Heart left ventricle (tissue), 16 donors: ENCODE measurements around the gene CCDC191. TPM values are rescaled to one million over a fixed set of nuclear protein-coding genes. Genes with fewer than 3 reads are reported as not detected.

Experiments used
- ATAC-seq, 4 donors: fragments of 200-7000 bp; cut with Tn5 transposase; one replicate each; pipeline ENCODE4 v1.9.1; 2020 to 2022; ENCODE audit warnings: moderate library complexity in 4 of 4, mild to moderate bottlenecking in 3 of 4, moderate number of reproducible peaks in 1 of 4
- DNase-seq, 5 donors: peaks; one replicate each; pipeline ENCODE4 v3.0.0-alpha.2; 2020
- H3K27ac ChIP-seq, 12 donors: fragments of 200-600 bp; sonication (generic) in 4 of 12; one replicate each; pipeline versions ENCODE4 v1.5.0 to v1.8.0; 2016 to 2022; ENCODE audit warnings: mild to moderate bottlenecking in 2 of 12
- H3K27me3 ChIP-seq, 9 donors: fragments of 200-600 bp; sonication (generic) in 2 of 9; one replicate each; pipeline versions ENCODE4 v1.5.1 to v1.8.0; 2016 to 2022; ENCODE audit warnings: mild to moderate bottlenecking in 3 of 9
- H3K36me3 ChIP-seq, 9 donors: fragments of 200-600 bp; sonication (generic) in 2 of 9; one replicate each; pipeline versions ENCODE4 v1.5.0 to v1.8.0; 2018 to 2022; ENCODE audit warnings: mild to moderate bottlenecking in 2 of 9
- H3K4me1 ChIP-seq, 12 donors: fragments of 200-600 bp; sonication (generic) in 4 of 12; one replicate each; pipeline versions ENCODE4 v1.5.0 to v1.8.0; 2016 to 2022; ENCODE audit warnings: mild to moderate bottlenecking in 3 of 12
- H3K4me3 ChIP-seq, 12 donors: fragments of 200-600 bp; sonication (generic) in 4 of 12; one replicate each; pipeline versions ENCODE4 v1.5.0 to v1.8.0; 2017 to 2022; ENCODE audit warnings: mild to moderate bottlenecking in 9 of 12, moderate library complexity in 4 of 12
- H3K9me3 ChIP-seq, 12 donors: fragments of 200-600 bp; sonication (generic) in 4 of 12; one replicate each; pipeline versions ENCODE4 v1.5.0 to v1.8.0; 2016 to 2022; ENCODE audit warnings: mild to moderate bottlenecking in 1 of 12
- POLR2A ChIP-seq, 2 donors: fragments of 450-650 bp; IDR thresholded peaks; one replicate each; pipeline ENCODE4 v1.6.1; 2017; ENCODE audit warnings: antibody characterized with exemption in 2 of 2, mild to moderate bottlenecking in 2 of 2, moderate library complexity in 2 of 2
- whole genome bisulfite sequencing, 4 donors: extraction: QIAGEN DNeasy Blood & Tissue Kit in 2 of 4; methylation state at CpG; one replicate each; pipeline versions ENCODE4 v1.1.5 to v1.1.7; 2013 to 2018; 5-methylcytosine and 5-hydroxymethylcytosine counted together
- intact Hi-C, 10 donors: fragments of 100-400 bp; cut with DNase I; formaldehyde crosslinking; loops; one replicate each; pipeline versions ENCODE4 v1.11.1 to v1.14.2; 2022
- polyA plus RNA-seq, 2 donors: library from polyadenylated mRNA; stranded (reverse); fragments of 200-250 nt; gene quantifications; one replicate each; pipeline ENCODE4 v1.2.3, GENCODE V29; 2013
- total RNA-seq, 9 donors: library from RNA; depleted of rRNA in 2 of 9; stranded (reverse); fragments of >200 nt in 2 of 9; fragmentation: NEBNext Ultra II Directional in 3 of 9; extraction: Animal tissue kit (Norgen Biotek cat#: 25700) in 3 of 9; gene quantifications; one replicate each; pipeline versions ENCODE4 v1.1.0 to v1.2.4, GENCODE V29; 2016 to 2023
- TF ChIP-seq, protein P1 (sequence below), 12 donors: fragments of 200-600 bp; sonication (generic) in 4 of 12; IDR thresholded peaks; one replicate each; pipeline versions ENCODE4 v1.5.0 to v1.8.0; 2018 to 2022; ENCODE audit warnings: antibody characterized with exemption in 12 of 12, mild to moderate bottlenecking in 5 of 12
- donor health status: ischemic (EF 13 %, LVEDD 7.1; RV severe dilation, severe dysfunction).
- donor health status: healthy with polysubstance abuse.
- donor health status: DM: no; HTN: yes; CAD: no.
- donor health status: DM: no; HTN: no; CAD: no.
- donor health status: ischemic (EF 25% LVEDD 6.9; RV normal size, moderate dysfunction).
- donor health status: ischemic (EF 25% LVEDD 5.7; RV mildly dilated, moderate dysfunction).
- donor health status: healthy.
- donor health status: DM: yes; HTN: yes; CAD: no.
- donor health status: ischemic (EF 35%, LVEDD 5.7; RV mildly dilated, moderate dysfunction).
- donor health status: nonischemic (EF 11% LVEDD 7.7; RV severe dilation, severe dysfunction).
- donor health status: DM: yes; HTN: yes; CAD: no.
- donor health status: PGD.
- donor health status: ischemic (EF 29% LVEDD 5.4; RV normal size, mild dysfunction).
- donor health status: nonischemic (EF 23%, LVEDD 6.1; RV moderate dilation, normal function).

CCDC191 gene
- total and polyA plus RNA-seq, 11 donors = 0.38 to 3.2 (median 1.0) TPM

DNA sequence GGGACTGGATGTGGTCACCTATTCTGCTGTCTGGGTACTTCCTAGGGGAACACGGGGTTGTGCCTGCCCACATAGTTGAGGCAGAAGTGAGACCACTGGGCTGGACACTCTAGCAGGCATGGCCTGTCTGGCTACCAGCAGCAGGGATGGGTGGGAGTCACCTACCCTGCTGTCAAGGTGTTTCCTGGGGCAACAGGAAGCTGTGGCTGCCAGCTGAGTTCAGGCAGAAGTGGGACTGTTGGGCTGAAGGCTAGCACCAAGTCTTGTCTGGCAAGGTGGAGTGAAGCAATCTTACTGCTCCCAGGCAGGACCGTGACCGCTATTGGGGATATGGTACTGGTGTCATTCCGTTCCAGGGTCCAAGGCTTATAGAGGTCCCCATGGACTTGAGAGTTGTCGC lies 128.8 kb downstream of the CCDC191 start:
- peaks cover 0 to 22% (median 5%) of the 10 kb centered on the region in 12 donors for H3K9me3 ChIP-seq
- ATAC-seq (no peak), DNase-seq (no peak)
- no peak overlapping the region for H3K4me3 ChIP-seq
- no peaks in the 10 kb centered on the region for H3K27me3 ChIP-seq
- 78 to 94% (median 88%) methylated on average over 4 to 5 of the region's 5 CpGs for WGBS, 4 donors
- H3K4me1 ChIP-seq = no peaks in the 10 kb centered on the region
- H3K36me3 ChIP-seq = no peaks in the 10 kb centered on the region
- H3K27ac ChIP-seq = no peak overlapping the region
- intact Hi-C loops = no loop called here
- TF ChIP-seq POLR2A (IDR thresholded peaks at IDR 0.05) = no peak
- TF ChIP-seq, protein P1, sequence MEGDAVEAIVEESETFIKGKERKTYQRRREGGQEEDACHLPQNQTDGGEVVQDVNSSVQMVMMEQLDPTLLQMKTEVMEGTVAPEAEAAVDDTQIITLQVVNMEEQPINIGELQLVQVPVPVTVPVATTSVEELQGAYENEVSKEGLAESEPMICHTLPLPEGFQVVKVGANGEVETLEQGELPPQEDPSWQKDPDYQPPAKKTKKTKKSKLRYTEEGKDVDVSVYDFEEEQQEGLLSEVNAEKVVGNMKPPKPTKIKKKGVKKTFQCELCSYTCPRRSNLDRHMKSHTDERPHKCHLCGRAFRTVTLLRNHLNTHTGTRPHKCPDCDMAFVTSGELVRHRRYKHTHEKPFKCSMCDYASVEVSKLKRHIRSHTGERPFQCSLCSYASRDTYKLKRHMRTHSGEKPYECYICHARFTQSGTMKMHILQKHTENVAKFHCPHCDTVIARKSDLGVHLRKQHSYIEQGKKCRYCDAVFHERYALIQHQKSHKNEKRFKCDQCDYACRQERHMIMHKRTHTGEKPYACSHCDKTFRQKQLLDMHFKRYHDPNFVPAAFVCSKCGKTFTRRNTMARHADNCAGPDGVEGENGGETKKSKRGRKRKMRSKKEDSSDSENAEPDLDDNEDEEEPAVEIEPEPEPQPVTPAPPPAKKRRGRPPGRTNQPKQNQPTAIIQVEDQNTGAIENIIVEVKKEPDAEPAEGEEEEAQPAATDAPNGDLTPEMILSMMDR (IDR thresholded peaks at IDR 0.05) = no peak

DNA sequence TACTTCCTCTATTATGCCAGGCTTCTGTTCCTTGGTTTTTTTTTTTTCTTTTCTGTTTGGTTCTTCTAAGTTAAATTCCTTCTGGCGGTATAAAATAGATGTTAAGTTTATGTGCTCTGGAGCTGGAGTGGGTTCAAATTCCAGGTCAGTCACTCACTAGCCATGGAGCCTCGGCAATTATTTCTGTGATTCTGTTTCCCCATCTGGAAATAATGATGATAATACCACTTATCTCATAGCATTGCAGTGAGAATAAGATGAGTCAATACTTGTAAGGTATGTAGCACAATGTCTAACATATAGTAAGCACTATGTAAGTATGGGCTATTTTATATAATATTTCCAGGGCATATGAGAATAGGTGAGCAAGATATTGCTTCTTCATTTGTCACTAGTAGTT lies 141.7 kb downstream of the CCDC191 start:
- H3K4me3 ChIP-seq = no peak overlapping the region
- H3K9me3 ChIP-seq = no peaks in the 10 kb centered on the region
- intact Hi-C loops = loop anchor here in 9 of 10 donors (5.0 to 10.0 kb wide), 6 partner anchors 70 to 180 kb away; partner anchors contain the start of gene GRAMD1C (in 5 of the 9)
- peaks cover 0 to 9% (median 0%) of the 10 kb centered on the region in 12 donors for H3K4me1 ChIP-seq
- H3K27ac ChIP-seq = no peak overlapping the region
- TF ChIP-seq, protein P1 (IDR thresholded peaks at IDR 0.05) = no peak
- TF ChIP-seq POLR2A (IDR thresholded peaks at IDR 0.05) = no peak
- DNase-seq (no peak), ATAC-seq (no peak)
- no peaks in the 10 kb centered on the region for H3K36me3 ChIP-seq
- H3K27me3 ChIP-seq = no peaks in the 10 kb centered on the region
- 54 to 74% (median 58%) methylated on average over 2 of the region's 2 CpGs for WGBS, 4 donors

Other genes starting within 250 kb of the CCDC191 start
- 1 to 10 TPM in 6 of 9 donors, under 1 TPM in 3; 0.49 to 5.6 (median 1.2) TPM for gene GRAMD1C, start 217.7 kb downstream of the CCDC191 start, total RNA-seq
- gene GRAMD1C, start 217.7 kb downstream of the CCDC191 start, polyA plus RNA-seq = 1 to 10 TPM in 1 of 2 donors, under 1 TPM in 1; 0.49 to 1.3 TPM
- gene ZDHHC23, start 108.5 kb downstream of the CCDC191 start, total RNA-seq = 1 to 10 TPM in 8 of 9 donors, under 1 TPM in 1; 0.60 to 4.2 (median 1.7) TPM
- 1 to 10 TPM in 1 of 2 donors, under 1 TPM in 1; 0.76 to 3.9 TPM for gene ZDHHC23, start 108.5 kb downstream of the CCDC191 start, polyA plus RNA-seq
- 10 to 100 TPM in 2 of 9 donors, 1 to 10 TPM in 7; 2.7 to 12.2 (median 5.7) TPM for gene QTRT2, start 211 bp upstream of the CCDC191 start, total RNA-seq
- gene QTRT2, start 211 bp upstream of the CCDC191 start, polyA plus RNA-seq = 1 to 10 TPM; 2.0 to 7.6 TPM
- gene DRD3, start 122.5 kb upstream of the CCDC191 start, total RNA-seq = not detected
- not detected for gene DRD3, start 122.5 kb upstream of the CCDC191 start, polyA plus RNA-seq
- under 1 TPM in 2 of 9 donors, not detected in 7; 0.09 to 0.11 TPM for gene ZNF80, start 181.1 kb upstream of the CCDC191 start, total RNA-seq
- gene ZNF80, start 181.1 kb upstream of the CCDC191 start, polyA plus RNA-seq = not detected
- 1 to 10 TPM in 1 of 9 donors, under 1 TPM in 2, not detected in 6; 0.10 to 3.8 (median 0.77) TPM for gene TIGIT, start 237.5 kb upstream of the CCDC191 start, total RNA-seq
- gene TIGIT, start 237.5 kb upstream of the CCDC191 start, polyA plus RNA-seq = under 1 TPM in 1 of 2 donors, not detected in 1; 0.04 TPM